ENCODE results near the gene GNRHR. TPM values are rescaled to one million over a fixed set of nuclear protein-coding genes. Genes with fewer than 3 reads are reported as not detected.

GNRHR gene
- total and polyA plus RNA-seq, 12 donors, result 0.11 to 187 (median 1.0) TPM; not detected in 8

DNA sequence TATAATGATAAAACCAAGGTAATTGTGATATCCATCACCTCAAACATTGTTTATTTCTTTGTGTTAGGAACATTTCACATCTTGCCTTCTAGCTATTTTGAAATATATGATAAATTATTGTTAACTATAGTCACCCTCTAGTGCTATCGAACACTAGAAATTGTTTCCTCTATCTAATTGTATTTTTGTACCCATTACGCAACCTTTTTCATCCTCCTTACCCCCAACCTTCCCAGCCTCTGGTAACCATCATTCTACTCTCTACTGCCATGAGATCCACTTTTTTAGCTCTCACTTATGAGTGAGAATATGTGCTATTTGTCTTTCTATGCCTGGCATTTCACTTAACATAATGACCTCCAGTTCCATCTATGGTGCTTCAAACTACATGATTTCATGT lies 49.3 kb downstream of the GNRHR start:
- WGBS, 4 donors, result 83 to 99% (median 90%) methylated on average over 2 of the region's 2 CpGs
- H3K9me3 ChIP-seq (replicated peaks in 1 of 3), result no peaks in the 10 kb centered on the region
- no peak for DNase-seq
- no peak overlapping the region for H3K4me3 ChIP-seq
- H3K36me3 ChIP-seq (replicated peaks in 1 of 2), result no peaks in the 10 kb centered on the region
- peaks cover 7 to 11% of the 10 kb centered on the region in 2 donors for H3K4me1 ChIP-seq (replicated peaks in 1 of 2)
- no peak for TF ChIP-seq POLR2A (IDR thresholded peaks at IDR 0.05)
- TF ChIP-seq, protein P1, sequence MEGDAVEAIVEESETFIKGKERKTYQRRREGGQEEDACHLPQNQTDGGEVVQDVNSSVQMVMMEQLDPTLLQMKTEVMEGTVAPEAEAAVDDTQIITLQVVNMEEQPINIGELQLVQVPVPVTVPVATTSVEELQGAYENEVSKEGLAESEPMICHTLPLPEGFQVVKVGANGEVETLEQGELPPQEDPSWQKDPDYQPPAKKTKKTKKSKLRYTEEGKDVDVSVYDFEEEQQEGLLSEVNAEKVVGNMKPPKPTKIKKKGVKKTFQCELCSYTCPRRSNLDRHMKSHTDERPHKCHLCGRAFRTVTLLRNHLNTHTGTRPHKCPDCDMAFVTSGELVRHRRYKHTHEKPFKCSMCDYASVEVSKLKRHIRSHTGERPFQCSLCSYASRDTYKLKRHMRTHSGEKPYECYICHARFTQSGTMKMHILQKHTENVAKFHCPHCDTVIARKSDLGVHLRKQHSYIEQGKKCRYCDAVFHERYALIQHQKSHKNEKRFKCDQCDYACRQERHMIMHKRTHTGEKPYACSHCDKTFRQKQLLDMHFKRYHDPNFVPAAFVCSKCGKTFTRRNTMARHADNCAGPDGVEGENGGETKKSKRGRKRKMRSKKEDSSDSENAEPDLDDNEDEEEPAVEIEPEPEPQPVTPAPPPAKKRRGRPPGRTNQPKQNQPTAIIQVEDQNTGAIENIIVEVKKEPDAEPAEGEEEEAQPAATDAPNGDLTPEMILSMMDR (IDR thresholded peaks at IDR 0.05), result no peak
- no peak overlapping the region for H3K27ac ChIP-seq
- no peaks in the 10 kb centered on the region for H3K27me3 ChIP-seq
- intact Hi-C loops (cut with DNase I), result no loop called here

DNA sequence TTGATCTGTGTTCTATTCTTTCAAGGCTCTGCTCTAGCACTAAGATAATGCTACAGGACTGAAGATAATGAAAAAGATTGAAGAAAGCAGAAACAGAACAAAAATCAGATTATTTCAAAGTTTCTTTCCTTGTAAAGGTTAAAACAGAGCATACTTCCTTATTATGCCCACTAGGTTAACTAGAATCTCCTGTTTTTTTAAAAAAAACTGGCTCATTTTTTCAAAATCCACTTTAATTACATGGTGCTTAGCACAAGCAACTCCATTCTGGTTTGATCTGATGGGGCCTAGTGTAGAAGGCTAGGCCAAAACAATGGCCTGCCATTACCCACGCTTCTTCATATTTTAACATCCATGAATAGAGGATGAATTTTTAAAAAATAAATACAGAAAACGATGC lies 52.0 kb downstream of the GNRHR start:
- Histone ChIP-seq H3K4me1 (replicated peaks in 1 of 2) (peaks cover 7 to 22% of the 10 kb centered on the region in 2 donors), H3K36me3 (replicated peaks in 1 of 2) (no peaks in the 10 kb centered on the region), H3K9me3 (replicated peaks in 1 of 3) (no peaks in the 10 kb centered on the region), H3K27ac (peak overlapping the region in 1 of 5 donors; percentile 85), H3K4me3 (peak overlapping the region in 1 of 4 donors; percentile 84), H3K27me3 (no peaks in the 10 kb centered on the region)
- intact Hi-C loops (cut with DNase I), result no loop called here
- no peak for DNase-seq
- TF ChIP-seq POLR2A (IDR thresholded peaks at IDR 0.05), result no peak
- TF ChIP-seq, protein P1 (IDR thresholded peaks at IDR 0.05), result no peak
- WGBS, 4 donors, result 92 to 95% (median 94%) methylated on average over 2 of the region's 2 CpGs

DNA sequence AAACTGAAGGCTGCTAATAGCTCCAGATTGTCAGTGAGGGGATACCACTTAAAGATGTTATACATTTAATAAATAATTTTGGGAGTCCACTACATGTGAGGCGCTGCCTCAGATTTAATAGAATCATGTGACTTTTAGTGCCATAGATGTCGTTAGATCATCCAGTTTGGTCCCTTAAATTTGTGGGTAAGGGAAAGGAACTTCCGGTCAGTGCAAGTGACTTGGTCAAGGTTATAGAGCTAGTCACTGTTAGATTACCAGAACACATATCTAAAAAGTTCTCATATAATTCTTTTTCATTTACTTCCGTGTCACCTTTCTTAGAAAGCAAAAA lies 52.7 kb downstream of the GNRHR start:
- peak overlapping the region; percentile 26 to 88 (median 87) for H3K27ac ChIP-seq
- WGBS, 4 donors, result 1 to 5% (median 3%) methylated on average over 4 of the region's 4 CpGs
- intact Hi-C loops (cut with DNase I), result no loop called here
- no peaks in the 10 kb centered on the region for H3K9me3 ChIP-seq (replicated peaks in 1 of 3)
- no peak for DNase-seq
- H3K36me3 ChIP-seq (replicated peaks in 1 of 2), result no peaks in the 10 kb centered on the region
- H3K4me1 ChIP-seq (replicated peaks in 1 of 2), result peaks cover 7 to 22% of the 10 kb centered on the region in 2 donors
- H3K27me3 ChIP-seq, result no peaks in the 10 kb centered on the region
- TF ChIP-seq POLR2A (IDR thresholded peaks at IDR 0.05), result no peak
- TF ChIP-seq, protein P1 (IDR thresholded peaks at IDR 0.05), result no peak
- H3K4me3 ChIP-seq, result peak overlapping the region in 3 of 4 donors; percentile 22 to 95 (median 84)

GRCh38 chr4:67700738-67701516 lies 53.3 kb downstream of the GNRHR start, which contains the start of gene UBA6:
TSS of gene UBA6 (minus strand) at chr4:67701155. CDS start at chr4:67701119, 36 bp downstream.
- Histone ChIP-seq H3K27ac (peak within 1 kb of the TSS; percentile 45 to 88 (median 87)), H3K27me3 (no peaks in the 10 kb centered on the region), H3K4me3 (peak within 1 kb of the TSS; percentile 46 to 95 (median 85)), H3K9me3 (replicated peaks in 1 of 3) (no peaks in the 10 kb centered on the region), H3K36me3 (replicated peaks in 1 of 2) (no peaks in the 10 kb centered on the region), H3K4me1 (replicated peaks in 1 of 2) (peaks cover 7 to 22% of the 10 kb centered on the region in 2 donors)
- peak; percentile 37 to 74 for TF ChIP-seq POLR2A (IDR thresholded peaks at IDR 0.05)
- TF ChIP-seq, protein P1 (IDR thresholded peaks at IDR 0.05), result peak; percentile 30 to 56 (median 50)
- intact Hi-C loops (cut with DNase I), result no loop called here
- DNase-seq, result peak; percentile 96 to 98 (median 98)
- 0 to 1% (median 1%) methylated on average over 17 to 57 of the region's 57 CpGs for WGBS, 4 donors
